Measurements from ENCODE around the gene STRAP.

STRAP gene

GRCh38 chr12:15862840-15863239, 19.3 kb upstream of the STRAP start:
- Histone ChIP-seq H3K79me2 (ENCODE audit: insufficient read depth, low read length) (no peaks in the 10 kb centered on the region), H3K9ac (ENCODE audit: low read length) (no peak overlapping the region), H2AFZ (ENCODE audit: low read length) (no peak overlapping the region), H3F3A (ENCODE audit: insufficient read depth, low read length) (no peaks in the 10 kb centered on the region), H3K4me1 (ENCODE audit: insufficient read depth, low read length, severe bottlenecking) (no peaks in the 10 kb centered on the region), H4K20me1 (ENCODE audit: insufficient read depth, low read length) (no peaks in the 10 kb centered on the region), H3K27me3 (ENCODE audit: insufficient read depth, low read length) (no peaks in the 10 kb centered on the region), H3K9me3 (ENCODE audit: low read length) (no peaks in the 10 kb centered on the region), H3K4me3 (ENCODE audit: low read depth, low read length, poor library complexity, severe bottlenecking) (no peak overlapping the region), H3K27ac (ENCODE audit: low read depth, low read length, poor library complexity, severe bottlenecking) (no peak overlapping the region), H3K36me3 (ENCODE audit: insufficient read depth, low read length) (no peaks in the 10 kb centered on the region), H3K9me2 (ENCODE audit: low read depth, low read length) (no peaks in the 10 kb centered on the region), H3K4me2 (ENCODE audit: low read length) (no peak overlapping the region)
- no peak for TF ChIP-seq CTCF (IDR thresholded peaks at IDR 0.05; ENCODE audit: low read length)
- no peak for TF ChIP-seq EZH2 (IDR thresholded peaks at IDR 0.05; ENCODE audit: borderline replicate concordance, low read length)

DNA sequence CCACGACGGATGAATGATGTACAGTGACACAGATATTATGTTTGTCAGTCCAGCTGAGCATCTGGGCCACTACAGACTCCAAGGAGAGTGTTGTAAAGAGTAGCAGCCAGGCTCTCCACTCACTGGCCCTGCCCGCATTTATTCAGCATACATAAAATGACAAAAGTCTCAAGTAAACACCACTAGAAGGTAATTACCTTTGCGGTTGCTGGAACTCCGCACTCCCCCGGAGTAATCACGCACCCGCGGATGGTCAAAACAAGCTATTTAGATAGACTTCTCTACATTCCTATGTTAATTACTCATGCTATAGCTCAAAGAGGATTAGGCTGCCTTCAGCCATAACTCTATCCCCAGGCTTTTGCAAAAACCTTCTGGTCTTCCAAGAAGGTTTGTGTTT, 18.8 kb upstream of the STRAP start:
- no peak overlapping the region for H3K4me3 ChIP-seq (ENCODE audit: low read depth, low read length, poor library complexity, severe bottlenecking)
- H2AFZ ChIP-seq (ENCODE audit: low read length), result no peak overlapping the region
- H3K4me2 ChIP-seq (ENCODE audit: low read length), result no peak overlapping the region

DNA sequence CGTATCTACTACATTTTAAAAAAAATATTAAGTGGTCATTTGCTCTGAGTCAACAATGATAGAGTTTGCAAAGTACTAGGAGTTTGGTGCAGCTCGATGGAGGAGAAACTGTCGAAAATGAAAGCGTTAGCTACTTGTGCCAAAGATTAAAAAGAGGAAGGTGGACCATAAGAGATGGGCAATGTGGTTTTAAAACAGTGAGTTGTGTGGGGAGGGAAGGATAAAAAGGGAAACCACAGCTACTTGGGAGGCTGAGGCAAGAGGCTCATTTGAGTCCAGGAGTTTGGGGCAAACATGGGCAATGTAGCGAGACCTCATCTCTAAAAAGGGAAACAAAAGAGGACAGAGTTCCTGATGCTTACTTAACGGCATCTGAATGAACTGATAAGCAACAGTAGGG, 18.2 kb upstream of the STRAP start:
- TF ChIP-seq EZH2 (IDR thresholded peaks at IDR 0.05; ENCODE audit: borderline replicate concordance, low read length) (no peak), CTCF (IDR thresholded peaks at IDR 0.05; ENCODE audit: low read length) (no peak)
- no peak overlapping the region for H3K9ac ChIP-seq (ENCODE audit: low read length)
- H3K9me2 ChIP-seq (ENCODE audit: low read depth, low read length), result no peaks in the 10 kb centered on the region
- H3K9me3 ChIP-seq (ENCODE audit: low read length), result no peaks in the 10 kb centered on the region
- H3K79me2 ChIP-seq (ENCODE audit: insufficient read depth, low read length), result no peaks in the 10 kb centered on the region
- H3F3A ChIP-seq (ENCODE audit: insufficient read depth, low read length), result no peaks in the 10 kb centered on the region
- H3K27me3 ChIP-seq (ENCODE audit: insufficient read depth, low read length), result no peaks in the 10 kb centered on the region
- H3K27ac ChIP-seq (ENCODE audit: low read depth, low read length, poor library complexity, severe bottlenecking), result no peak overlapping the region
- H2AFZ ChIP-seq (ENCODE audit: low read length), result no peak overlapping the region
- no peaks in the 10 kb centered on the region for H4K20me1 ChIP-seq (ENCODE audit: insufficient read depth, low read length)
- no peak overlapping the region for H3K4me3 ChIP-seq (ENCODE audit: low read depth, low read length, poor library complexity, severe bottlenecking)
- H3K36me3 ChIP-seq (ENCODE audit: insufficient read depth, low read length), result no peaks in the 10 kb centered on the region
- no peak overlapping the region for H3K4me2 ChIP-seq (ENCODE audit: low read length)
- H3K4me1 ChIP-seq (ENCODE audit: insufficient read depth, low read length, severe bottlenecking), result no peaks in the 10 kb centered on the region

More for the DNA sequence above, 18.8 kb upstream of the STRAP start:
- H3K36me3 ChIP-seq (ENCODE audit: insufficient read depth, low read length), result no peaks in the 10 kb centered on the region
- H4K20me1 ChIP-seq (ENCODE audit: insufficient read depth, low read length), result no peaks in the 10 kb centered on the region
- H3K4me1 ChIP-seq (ENCODE audit: insufficient read depth, low read length, severe bottlenecking), result no peaks in the 10 kb centered on the region
- no peaks in the 10 kb centered on the region for H3K27me3 ChIP-seq (ENCODE audit: insufficient read depth, low read length)
- no peak for TF ChIP-seq EZH2 (IDR thresholded peaks at IDR 0.05; ENCODE audit: borderline replicate concordance, low read length)
- no peak for TF ChIP-seq CTCF (IDR thresholded peaks at IDR 0.05; ENCODE audit: low read length)
- H3K27ac ChIP-seq (ENCODE audit: low read depth, low read length, poor library complexity, severe bottlenecking), result no peak overlapping the region
- no peaks in the 10 kb centered on the region for H3K79me2 ChIP-seq (ENCODE audit: insufficient read depth, low read length)
- H3K9ac ChIP-seq (ENCODE audit: low read length), result no peak overlapping the region
- no peaks in the 10 kb centered on the region for H3K9me2 ChIP-seq (ENCODE audit: low read depth, low read length)
- no peaks in the 10 kb centered on the region for H3F3A ChIP-seq (ENCODE audit: insufficient read depth, low read length)
- H3K9me3 ChIP-seq (ENCODE audit: low read length), result no peaks in the 10 kb centered on the region
